ENCODE data around the gene IDE.

DNA sequence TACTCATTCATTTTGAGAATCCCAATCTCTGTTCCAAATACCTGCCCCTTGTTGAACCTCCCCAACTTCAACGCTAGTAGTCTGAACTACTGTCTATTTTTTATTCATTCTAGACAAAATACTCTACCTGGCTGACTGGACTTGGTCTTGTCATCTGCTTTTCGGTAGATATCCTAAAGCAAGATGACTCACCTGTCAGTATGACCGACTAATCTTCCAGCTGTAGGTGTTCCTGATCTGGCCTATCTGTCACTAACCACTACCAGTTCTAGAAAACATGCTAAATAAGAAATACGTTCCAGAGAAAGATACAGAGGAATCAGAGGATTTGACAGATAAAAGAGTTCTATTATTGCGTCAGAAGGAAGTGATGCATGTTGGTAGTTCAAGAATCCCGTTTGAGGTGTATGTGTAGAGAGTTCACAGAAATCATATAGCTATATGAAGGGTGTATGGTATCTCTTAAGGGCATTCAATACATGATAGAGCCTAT, 81.1 kb downstream of the IDE start:
- TF ChIP-seq, protein P1, sequence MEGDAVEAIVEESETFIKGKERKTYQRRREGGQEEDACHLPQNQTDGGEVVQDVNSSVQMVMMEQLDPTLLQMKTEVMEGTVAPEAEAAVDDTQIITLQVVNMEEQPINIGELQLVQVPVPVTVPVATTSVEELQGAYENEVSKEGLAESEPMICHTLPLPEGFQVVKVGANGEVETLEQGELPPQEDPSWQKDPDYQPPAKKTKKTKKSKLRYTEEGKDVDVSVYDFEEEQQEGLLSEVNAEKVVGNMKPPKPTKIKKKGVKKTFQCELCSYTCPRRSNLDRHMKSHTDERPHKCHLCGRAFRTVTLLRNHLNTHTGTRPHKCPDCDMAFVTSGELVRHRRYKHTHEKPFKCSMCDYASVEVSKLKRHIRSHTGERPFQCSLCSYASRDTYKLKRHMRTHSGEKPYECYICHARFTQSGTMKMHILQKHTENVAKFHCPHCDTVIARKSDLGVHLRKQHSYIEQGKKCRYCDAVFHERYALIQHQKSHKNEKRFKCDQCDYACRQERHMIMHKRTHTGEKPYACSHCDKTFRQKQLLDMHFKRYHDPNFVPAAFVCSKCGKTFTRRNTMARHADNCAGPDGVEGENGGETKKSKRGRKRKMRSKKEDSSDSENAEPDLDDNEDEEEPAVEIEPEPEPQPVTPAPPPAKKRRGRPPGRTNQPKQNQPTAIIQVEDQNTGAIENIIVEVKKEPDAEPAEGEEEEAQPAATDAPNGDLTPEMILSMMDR (IDR thresholded peaks at IDR 0.05): no peak
- no peak for TF ChIP-seq POLR2A (IDR thresholded peaks at IDR 0.05)

Measured in right lobe of liver (tissue), 4 donors.